Epithelial cell of esophagus (primary cell): ENCODE measurements around the gene TFB2M.
A peak's percentile ranks its signal among the peaks of the same experiment; 100 is the strongest.

Experiments used
- DNase-seq: peaks from one replicate; pipeline ENCODE4 v3.0.0; 2010; ENCODE audit warnings: low read depth
- H3K4me3 ChIP-seq: 2 replicates; pipeline ENCODE4 v1.5.1; 2011; ENCODE audit warnings: mild to moderate bottlenecking, low read length, control low read depth
- CTCF ChIP-seq: IDR thresholded peaks from 2 replicates; pipeline ENCODE4 v1.5.1; 2011; ENCODE audit warnings: low read depth, mild to moderate bottlenecking, low read length, control low read depth, inconsistent platforms; ENCODE audit not compliant: insufficient read depth; ENCODE audit errors: missing control alignments

TFB2M gene

DNA sequence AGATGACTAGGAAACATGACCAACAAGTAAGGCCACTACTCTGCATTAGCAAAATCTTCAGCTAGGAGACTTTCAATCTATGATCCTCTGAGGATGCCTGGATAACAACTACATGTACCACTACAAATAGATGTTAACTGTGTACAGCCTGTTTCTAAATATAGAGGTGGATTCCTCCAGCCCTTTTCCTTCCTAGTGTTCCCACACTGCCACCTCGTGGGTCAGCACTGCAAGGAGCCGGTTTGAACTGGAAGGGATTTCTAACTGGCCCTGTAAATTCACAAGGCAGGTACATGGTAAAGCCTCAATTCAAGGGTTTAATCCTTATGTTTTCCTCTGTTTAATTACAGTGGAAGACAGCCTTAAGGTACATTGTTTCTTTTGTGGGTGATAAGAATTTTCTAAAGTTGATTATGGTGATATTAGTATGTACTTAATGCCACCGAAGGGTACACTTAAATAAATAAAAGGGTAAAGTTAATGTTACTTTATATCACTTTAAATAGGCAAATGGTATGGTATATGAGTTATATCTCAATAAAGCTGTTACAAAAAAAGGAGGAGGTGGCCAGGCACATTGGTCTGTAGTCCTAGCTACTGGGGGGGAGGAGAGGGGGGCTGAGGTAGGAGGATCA lies 73.3 kb downstream of the TFB2M start:
- DNase-seq: peak; percentile 78
- no peak overlapping the region for H3K4me3 ChIP-seq

GRCh38 chr1:246491551-246492053 lies 74.5 kb downstream of the TFB2M start:
- TF ChIP-seq CTCF: no peak
- no peak for DNase-seq
- H3K4me3 ChIP-seq: no peak overlapping the region

More for the DNA sequence above, 73.3 kb downstream of the TFB2M start:
- TF ChIP-seq CTCF: peak; percentile 96
